PC-3 (cell line): ENCODE data around the gene OR2F2. TPM values are rescaled to one million over a fixed set of nuclear protein-coding genes. Genes with fewer than 3 reads are reported as not detected.
A peak's percentile ranks its signal among the peaks of the same experiment; 100 is the strongest.

Source experiments
- ATAC-seq: fragments of 200-7000 bp; cut with Tn5 transposase; 2 replicates; pipeline ENCODE4 v1.9.1; 2020; ENCODE audit warnings: mild to moderate bottlenecking, moderate library complexity
- BruUV-seq: library from RNA; stranded (reverse); fragments of 400-500 nt; replicated peaks from 2 replicates; lab custom pipeline; 2021; lab: Mats Ljungman, UMichigan
- CTCF ChIA-PET: fragments of 300-600 bp; sonication (Branson Sonifier 250); formaldehyde crosslinking; loops from one replicate; lab custom pipeline; 2022; ENCODE audit warnings: antibody characterized with exemption; lab: Charles Lee
- POLR2A ChIA-PET: fragments of 300-600 bp; sonication (Branson Sonifier 250); formaldehyde crosslinking; loops from one replicate; lab custom pipeline; 2022; ENCODE audit warnings: antibody characterized with exemption; ENCODE audit not compliant: unreplicated experiment; lab: Charles Lee
- DNase-seq: peaks from one replicate; pipeline ENCODE4 v3.0.0-alpha.2; 2015
- H2AFZ ChIP-seq: fragments of 300-600 bp; sonication (generic); 2 replicates; pipeline ENCODE4 v1.6.0; 2016; ENCODE audit warnings: antibody characterized with exemption, low read length
- H3F3A ChIP-seq: fragments of 300-600 bp; sonication (generic); one replicate; pipeline ENCODE4 v1.6.0; 2017; ENCODE audit warnings: antibody characterized with exemption, low read length, control low read depth, mild to moderate bottlenecking; ENCODE audit not compliant: unreplicated experiment
- H3K27ac ChIP-seq: fragments of 300-600 bp; sonication (generic); 2 replicates; pipeline ENCODE4 v1.5.1; 2016; ENCODE audit warnings: mild to moderate bottlenecking, low read length
- H3K27me3 ChIP-seq: fragments of 300-600 bp; sonication (generic); 2 replicates; pipeline ENCODE4 v1.6.1; 2016; ENCODE audit warnings: low read length, mixed read lengths
- H3K36me3 ChIP-seq: fragments of 300-600 bp; sonication (generic); 2 replicates; pipeline ENCODE4 v1.6.1; 2016; ENCODE audit warnings: low read depth, mixed run types, low read length, mixed read lengths
- H3K4me1 ChIP-seq: fragments of 300-600 bp; sonication (generic); 2 replicates; pipeline ENCODE4 v1.5.1; 2016; ENCODE audit warnings: low read length; ENCODE audit not compliant: insufficient read depth
- H3K4me2 ChIP-seq: fragments of 300-600 bp; sonication (generic); 2 replicates; pipeline ENCODE4 v1.6.0; 2016; ENCODE audit warnings: low read length
- H3K4me3 ChIP-seq: fragments of 300-600 bp; sonication (generic); 2 replicates; pipeline ENCODE4 v1.5.1; 2016; ENCODE audit warnings: mild to moderate bottlenecking, low read length, mixed read lengths
- H3K79me2 ChIP-seq: fragments of 300-600 bp; sonication (generic); 2 replicates; pipeline ENCODE4 v1.6.1; 2017; ENCODE audit warnings: low read length, mixed read lengths
- H3K9ac ChIP-seq: fragments of 300-600 bp; sonication (generic); 2 replicates; pipeline ENCODE4 v1.6.0; 2016; ENCODE audit warnings: mild to moderate bottlenecking, low read length
- H3K9me2 ChIP-seq: fragments of 300-600 bp; sonication (generic); replicated peaks from 2 replicates; pipeline ENCODE4 v1.6.1; 2016; ENCODE audit warnings: mixed run types, low read length, mixed read lengths
- H3K9me3 ChIP-seq: fragments of 300-600 bp; sonication (generic); 2 replicates; pipeline ENCODE4 v1.6.1; 2016; ENCODE audit warnings: low read length, mixed read lengths
- H4K20me1 ChIP-seq: fragments of 300-600 bp; sonication (generic); 2 replicates; pipeline ENCODE4 v1.6.1; 2016; ENCODE audit warnings: low read length, mixed read lengths
- CTCF ChIP-seq: fragments of 300-600 bp; sonication (generic); conservative IDR thresholded peaks from 2 replicates; pipeline ENCODE4 v1.5.1; 2017; ENCODE audit warnings: antibody characterized with exemption, low read depth, mild to moderate bottlenecking, low read length
- EZH2 ChIP-seq: fragments of 300-600 bp; sonication (generic); IDR thresholded peaks from one replicate; pipeline ENCODE4 v1.6.1; 2017; ENCODE audit warnings: antibody characterized with exemption, mild to moderate bottlenecking, low read length; ENCODE audit not compliant: unreplicated experiment
- EZH2phosphoT487 ChIP-seq: fragments of 300-600 bp; sonication (generic); IDR thresholded peaks from 2 replicates; pipeline ENCODE4 v1.6.1; 2018; ENCODE audit warnings: mild to moderate bottlenecking, antibody characterized with exemption, low read length, borderline replicate concordance
- intact Hi-C: fragments of 100-400 bp; cut with micrococcal nuclease; formaldehyde crosslinking; loops from 2 replicates; pipeline ENCODE4 v1.9.0; 2023
- total RNA-seq: library from RNA; depleted of rRNA; stranded (reverse); fragments of >200 nt; gene quantifications from 2 replicates; pipeline ENCODE4 v1.2.3, GENCODE V29; 2014

OR2F2 gene
- total RNA-seq, 1 experiment from 2014 or later, result not detected

- no peak overlapping the region for H3K27ac ChIP-seq
- ChIA-PET POLR2A (no interaction called here), CTCF (no interaction called here)
- no peaks in the 10 kb centered on the region for H3K27me3 ChIP-seq
- H3K9me3 ChIP-seq, result no peaks in the 10 kb centered on the region
- peaks cover 64% of the 10 kb centered on the region for H3K79me2 ChIP-seq
- no peaks in the 10 kb centered on the region for H3K36me3 ChIP-seq
- ATAC-seq, result no peak
- no peaks in the 10 kb centered on the region for H3F3A ChIP-seq
- no peak overlapping the region for H3K9ac ChIP-seq
- H2AFZ ChIP-seq, result no peak overlapping the region
- H4K20me1 ChIP-seq, result no peaks in the 10 kb centered on the region
- H3K4me1 ChIP-seq, result peaks cover 24% of the 10 kb centered on the region
- no peaks in the 10 kb centered on the region for H3K9me2 ChIP-seq
- H3K4me2 ChIP-seq, result no peak overlapping the region
- no TSS peak for BruUV-seq
- intact Hi-C loops, result no loop called here
- DNase-seq, result no peak
- TF ChIP-seq EZH2phosphoT487 (no peak), CTCF (no peak), EZH2 (no peak)
- no peak overlapping the region for H3K4me3 ChIP-seq
Measured at GRCh38 chr7:143898810-143899209, 36.2 kb upstream of the OR2F2 start.

GRCh38 chr7:143900230-143900766 lies 34.7 kb upstream of the OR2F2 start:
- DNase-seq, result peak; percentile 21
- Histone ChIP-seq H3F3A (no peaks in the 10 kb centered on the region), H3K79me2 (peaks cover 56% of the 10 kb centered on the region), H3K4me1 (peaks cover 24% of the 10 kb centered on the region), H3K4me3 (peak overlapping the region; percentile 89), H3K9ac (peak overlapping the region; percentile 90), H2AFZ (no peak overlapping the region), H3K36me3 (no peaks in the 10 kb centered on the region), H3K27me3 (no peaks in the 10 kb centered on the region), H3K27ac (no peak overlapping the region), H4K20me1 (no peaks in the 10 kb centered on the region), H3K9me2 (no peaks in the 10 kb centered on the region), H3K9me3 (no peaks in the 10 kb centered on the region), H3K4me2 (peak overlapping the region; percentile 90)
- intact Hi-C loops, result no loop called here
- ChIA-PET CTCF (interaction anchor here (1.2 to 2.1 kb wide), 2 partner anchors 228 kb away, joined by 4 to 47 read pairs; no protein-coding TSS in a partner anchor), POLR2A (no interaction called here)
- BruUV-seq, result no TSS peak
- no peak for ATAC-seq
- TF ChIP-seq CTCF, result no peak
- no peak for TF ChIP-seq EZH2phosphoT487
- TF ChIP-seq EZH2, result no peak

GRCh38 chr7:143901332-143901667 lies 33.7 kb upstream of the OR2F2 start:
- no TSS peak for BruUV-seq
- H3K4me2 ChIP-seq, result peak overlapping the region; percentile 90
- peaks cover 24% of the 10 kb centered on the region for H3K4me1 ChIP-seq
- no peaks in the 10 kb centered on the region for H3K27me3 ChIP-seq
- no peak for DNase-seq
- peak overlapping the region; percentile 90 for H3K9ac ChIP-seq
- TF ChIP-seq CTCF (no peak), EZH2phosphoT487 (no peak), EZH2 (no peak)
- no peaks in the 10 kb centered on the region for H3F3A ChIP-seq
- H3K4me3 ChIP-seq, result peak overlapping the region; percentile 89
- peaks cover 46% of the 10 kb centered on the region for H3K79me2 ChIP-seq
- no peaks in the 10 kb centered on the region for H3K9me3 ChIP-seq
- peak overlapping the region; percentile 84 for H3K27ac ChIP-seq
- no peaks in the 10 kb centered on the region for H3K36me3 ChIP-seq
- peak; percentile 35 for ATAC-seq
- intact Hi-C loops, result loop anchor here (1.0 kb wide), 3 partner anchors 111 to 226 kb away; no protein-coding TSS in a partner anchor
- POLR2A ChIA-PET, result interaction anchor here (0.6 to 1.1 kb wide), 2 partner anchors 227 to 414 kb away, joined by 3 to 4 read pairs; no protein-coding TSS in a partner anchor
- CTCF ChIA-PET, result interaction anchor here (0.6 to 2.1 kb wide), 6 partner anchors 9 to 233 kb away, joined by 3 to 47 read pairs (median 14); no protein-coding TSS in a partner anchor
- H3K9me2 ChIP-seq, result no peaks in the 10 kb centered on the region
- peak overlapping the region; percentile 96 for H2AFZ ChIP-seq
- no peaks in the 10 kb centered on the region for H4K20me1 ChIP-seq
